ENCODE results near the gene FBXO28. TPM values are rescaled to one million over a fixed set of nuclear protein-coding genes. Genes with fewer than 3 reads are reported as not detected.

Gene FBXO28
- total RNA-seq, 4 donors from 2014 or later: 32.5 to 64.7 (median 35.4) TPM

GRCh38 chr1:224092601-224093000 is 21.3 kb upstream of the FBXO28 start:
- H3K4me3 ChIP-seq (replicated peaks in 1 of 3): no peak overlapping the region
- no peak overlapping the region for H3K27ac ChIP-seq
- intact Hi-C loops (cut with DNase I): no loop called here
- H3K36me3 ChIP-seq: no peaks in the 10 kb centered on the region
- no peaks in the 10 kb centered on the region for H3K9me3 ChIP-seq
- no peak for DNase-seq
- no peaks in the 10 kb centered on the region for H3K4me1 ChIP-seq
- TF ChIP-seq CTCF (IDR thresholded peaks at IDR 0.05) (no peak), POLR2A (IDR thresholded peaks at IDR 0.05) (no peak)
- 76% methylated on average over 2 of the region's 2 CpGs for WGBS, 2 donors
- no peaks in the 10 kb centered on the region for H3K27me3 ChIP-seq

- no peak for TF ChIP-seq POLR2A (IDR thresholded peaks at IDR 0.05)
- no peak for TF ChIP-seq CTCF (IDR thresholded peaks at IDR 0.05)
- DNase-seq: no peak
- Histone ChIP-seq H3K9me3 (no peaks in the 10 kb centered on the region), H3K4me3 (replicated peaks in 1 of 3) (no peak overlapping the region), H3K27me3 (no peaks in the 10 kb centered on the region), H3K4me1 (no peaks in the 10 kb centered on the region), H3K27ac (no peak overlapping the region), H3K36me3 (no peaks in the 10 kb centered on the region)
- intact Hi-C loops (cut with DNase I): no loop called here
- 87 to 88% methylated on average over 1 of the region's 1 CpG for WGBS, 2 donors
Measured at GRCh38 chr1:224095339-224095738, 18.6 kb upstream of the FBXO28 start.

GRCh38 chr1:224095867-224096266 is 18.0 kb upstream of the FBXO28 start:
- no peaks in the 10 kb centered on the region for H3K9me3 ChIP-seq
- intact Hi-C loops (cut with DNase I): no loop called here
- H3K27ac ChIP-seq: no peak overlapping the region
- TF ChIP-seq POLR2A (IDR thresholded peaks at IDR 0.05) (no peak), CTCF (IDR thresholded peaks at IDR 0.05) (no peak)
- WGBS, 2 donors: 83 to 93% methylated on average over 1 of the region's 1 CpG
- H3K4me1 ChIP-seq: no peaks in the 10 kb centered on the region
- no peaks in the 10 kb centered on the region for H3K27me3 ChIP-seq
- H3K4me3 ChIP-seq (replicated peaks in 1 of 3): no peak overlapping the region
- DNase-seq: no peak
- no peaks in the 10 kb centered on the region for H3K36me3 ChIP-seq

GRCh38 chr1:224096773-224097172 is 17.1 kb upstream of the FBXO28 start:
- Histone ChIP-seq H3K27me3 (no peaks in the 10 kb centered on the region), H3K4me3 (replicated peaks in 1 of 3) (no peak overlapping the region), H3K4me1 (no peaks in the 10 kb centered on the region), H3K9me3 (no peaks in the 10 kb centered on the region), H3K36me3 (no peaks in the 10 kb centered on the region), H3K27ac (no peak overlapping the region)
- intact Hi-C loops (cut with DNase I): no loop called here
- 89 to 98% methylated on average over 1 of the region's 1 CpG for WGBS, 2 donors
- DNase-seq: no peak
- TF ChIP-seq POLR2A (IDR thresholded peaks at IDR 0.05) (no peak), CTCF (IDR thresholded peaks at IDR 0.05) (no peak)

- 94 to 95% methylated on average over 4 of the region's 4 CpGs for WGBS, 2 donors
- Histone ChIP-seq H3K36me3 (no peaks in the 10 kb centered on the region), H3K9me3 (no peaks in the 10 kb centered on the region), H3K4me1 (no peaks in the 10 kb centered on the region), H3K4me3 (replicated peaks in 1 of 3) (no peak overlapping the region), H3K27me3 (no peaks in the 10 kb centered on the region), H3K27ac (no peak overlapping the region)
- TF ChIP-seq POLR2A (IDR thresholded peaks at IDR 0.05): no peak
- TF ChIP-seq CTCF (IDR thresholded peaks at IDR 0.05): no peak
- intact Hi-C loops (cut with DNase I): no loop called here
- DNase-seq: no peak
Measured at GRCh38 chr1:224098007-224098406, 15.9 kb upstream of the FBXO28 start.
